Liver (tissue), 9 donors: ENCODE data around the gene BCAS2. TPM values are rescaled to one million over a fixed set of nuclear protein-coding genes. Genes with fewer than 3 reads are reported as not detected.

ENCODE experiments used
- DNase-seq: peaks from one replicate; pipeline ENCODE4 v3.0.0-alpha.2; 2017; ENCODE audit warnings: low spot score
- H3K27ac ChIP-seq, 2 donors: one replicate each; pipeline ENCODE4 v1.7.0; 2013; ENCODE audit warnings: inconsistent platforms in 2 of 2, low read length in 2 of 2, control low read depth in 1 of 2, low read depth in 1 of 2, mild to moderate bottlenecking in 1 of 2
- H3K27me3 ChIP-seq, 4 donors: one replicate each; pipeline versions ENCODE4 v1.6.1 to v1.7.0; 2013; ENCODE audit warnings: low read length in 3 of 4, inconsistent platforms in 1 of 4, mild to moderate bottlenecking in 1 of 4, moderate library complexity in 1 of 4; ENCODE audit not compliant: control insufficient read depth in 4 of 4, insufficient read depth in 4 of 4
- H3K36me3 ChIP-seq, 4 donors: one replicate each; pipeline versions ENCODE4 v1.6.1 to v1.7.0; 2013; ENCODE audit warnings: low read length in 3 of 4, mild to moderate bottlenecking in 3 of 4, low read depth in 1 of 4, moderate library complexity in 1 of 4; ENCODE audit not compliant: control insufficient read depth in 4 of 4, insufficient read depth in 3 of 4
- H3K4me1 ChIP-seq, 4 donors: one replicate each; pipeline versions ENCODE4 v1.6.1 to v1.7.0; 2013; ENCODE audit warnings: low read length in 3 of 4, mild to moderate bottlenecking in 3 of 4, moderate library complexity in 1 of 4; ENCODE audit not compliant: control insufficient read depth in 4 of 4, insufficient read depth in 4 of 4
- H3K4me3 ChIP-seq, 3 donors: one replicate each; pipeline versions ENCODE4 v1.6.1 to v1.7.0; 2013; ENCODE audit warnings: low read length in 3 of 3, control low read depth in 1 of 3, low read depth in 1 of 3, mild to moderate bottlenecking in 1 of 3
- H3K9ac ChIP-seq, 2 donors: one replicate each; pipeline ENCODE4 v1.7.0; 2013; ENCODE audit warnings: low read length in 2 of 2, mild to moderate bottlenecking in 2 of 2, moderate library complexity in 2 of 2, control low read depth in 1 of 2, low read depth in 1 of 2
- H3K9me3 ChIP-seq, 4 donors: one replicate each; pipeline versions ENCODE4 v1.6.1 to v1.7.0; 2013; ENCODE audit warnings: low read length in 3 of 4; ENCODE audit not compliant: control insufficient read depth in 4 of 4
- ATF3 ChIP-seq: IDR thresholded peaks from 2 replicates; pipeline ENCODE4 v1.6.1; 2016; ENCODE audit warnings: antibody characterized with exemption
- CTCF ChIP-seq: fragments of 150-350 bp; IDR thresholded peaks from 2 replicates; pipeline ENCODE4 v1.5.1; 2017; ENCODE audit warnings: improper control_type of control experiment, low read depth, low read length; ENCODE audit not compliant: missing input control
- EGR1 ChIP-seq, 2 donors: IDR thresholded peaks; 2 replicates each; pipeline ENCODE4 v1.6.1; 2016 to 2018; ENCODE audit warnings: antibody characterized with exemption in 2 of 2, low read depth in 2 of 2
- FOXA1 ChIP-seq: IDR thresholded peaks from 2 replicates; pipeline ENCODE4 v1.6.1; 2016; ENCODE audit warnings: antibody characterized with exemption
- FOXA2 ChIP-seq: IDR thresholded peaks from 2 replicates; pipeline ENCODE4 v1.6.1; 2016; ENCODE audit warnings: antibody characterized with exemption
- GABPA ChIP-seq, 2 donors: IDR thresholded peaks in 1 of 2; conservative IDR thresholded peaks in 1 of 2; 2 replicates each; pipeline ENCODE4 v1.6.1; 2016; ENCODE audit warnings: antibody characterized with exemption in 2 of 2, mild to moderate bottlenecking in 1 of 2, moderate library complexity in 1 of 2
- HNF4A ChIP-seq, 2 donors: conservative IDR thresholded peaks; 2 replicates each; pipeline ENCODE4 v1.6.1; 2016; ENCODE audit warnings: antibody characterized with exemption in 2 of 2, mild to moderate bottlenecking in 2 of 2
- HNF4G ChIP-seq: IDR thresholded peaks from 2 replicates; pipeline ENCODE4 v1.6.1; 2016; ENCODE audit warnings: antibody characterized with exemption
- JUND ChIP-seq, 2 donors: IDR thresholded peaks; 2 replicates each; pipeline ENCODE4 v1.6.1; 2016; ENCODE audit warnings: antibody characterized with exemption in 2 of 2
- MAX ChIP-seq: IDR thresholded peaks from 2 replicates; pipeline ENCODE4 v1.6.1; 2016; ENCODE audit warnings: antibody characterized with exemption
- NR2F2 ChIP-seq: IDR thresholded peaks from 2 replicates; pipeline ENCODE4 v1.6.1; 2016; ENCODE audit warnings: antibody characterized with exemption
- RAD21 ChIP-seq, 2 donors: IDR thresholded peaks; 2 replicates each; pipeline ENCODE4 v1.6.1; 2016; ENCODE audit warnings: antibody characterized with exemption in 2 of 2, mild to moderate bottlenecking in 2 of 2
- REST ChIP-seq: IDR thresholded peaks from 2 replicates; pipeline ENCODE4 v1.6.1; 2016; ENCODE audit warnings: antibody characterized with exemption, mild to moderate bottlenecking
- RXRA ChIP-seq, 2 donors: IDR thresholded peaks; 2 replicates each; pipeline ENCODE4 v1.6.1; 2017 to 2018; ENCODE audit warnings: antibody characterized with exemption in 2 of 2, mild to moderate bottlenecking in 1 of 2
- SP1 ChIP-seq: IDR thresholded peaks from 2 replicates; pipeline ENCODE4 v1.6.1; 2018; ENCODE audit warnings: antibody characterized with exemption, mild to moderate bottlenecking
- TAF1 ChIP-seq: conservative IDR thresholded peaks from 2 replicates; pipeline ENCODE4 v1.6.1; 2016; ENCODE audit warnings: antibody characterized with exemption, mild to moderate bottlenecking
- YY1 ChIP-seq: IDR thresholded peaks from 2 replicates; pipeline ENCODE4 v1.6.1; 2016; ENCODE audit warnings: antibody characterized with exemption, mild to moderate bottlenecking
- ZBTB33 ChIP-seq: IDR thresholded peaks from 2 replicates; pipeline ENCODE4 v1.6.1; 2016; ENCODE audit warnings: antibody characterized with exemption
- WGBS: extraction: QIAGEN DNeasy Blood & Tissue Kit; methylation state at CpG from one replicate; pipeline ENCODE4 v1.1.7; 2013; 5-methylcytosine and 5-hydroxymethylcytosine counted together
- polyA plus RNA-seq, 2 donors: library from polyadenylated mRNA; stranded (reverse) in 1 of 2; unstranded in 1 of 2; fragments of 200-250 nt in 1 of 2; fragments of >200 nt in 1 of 2; fragmentation: Nextera tagmentation in 1 of 2; extraction: Ambion mirVana in 1 of 2; gene quantifications; one replicate each; pipeline versions ENCODE4 v1.2.1 to v1.2.3, GENCODE V29; 2013 to 2015
- total RNA-seq, 2 donors: library from RNA; depleted of rRNA; stranded (reverse); fragments of >200 nt; gene quantifications; one replicate each; pipeline ENCODE4 v1.2.3, GENCODE V29; 2014
- donor health status: healthy.
- donor health status: healthy.
- donor health status: healthy.
- donor health status: healthy.
- donor health status: healthy.

Gene BCAS2
- total and polyA plus RNA-seq, 4 donors = 15.7 to 33.5 (median 18.0) TPM

- Histone ChIP-seq H3K9me3 (no peaks in the 10 kb centered on the region), H3K27me3 (no peaks in the 10 kb centered on the region), H3K4me3 (no peak overlapping the region), H3K27ac (no peak overlapping the region), H3K36me3 (no peaks in the 10 kb centered on the region), H3K9ac (no peak overlapping the region), H3K4me1 (no peaks in the 10 kb centered on the region)
- TF ChIP-seq FOXA2 = no peak
- TF ChIP-seq REST = no peak
- no peak for TF ChIP-seq NR2F2
- TF ChIP-seq YY1 = no peak
- TF ChIP-seq FOXA1 = no peak
- TF ChIP-seq SP1 = no peak
- TF ChIP-seq RAD21 (IDR thresholded peaks at IDR 0.05) = no peak
- no peak for TF ChIP-seq ZBTB33
- TF ChIP-seq JUND (IDR thresholded peaks at IDR 0.05) = no peak
- no peak for TF ChIP-seq GABPA (IDR thresholded peaks at IDR 0.05 in 1 of 2, conservative IDR thresholded peaks at IDR 0.05 in 1 of 2)
- no peak for TF ChIP-seq MAX
- no peak for TF ChIP-seq HNF4G
- no peak for TF ChIP-seq EGR1 (IDR thresholded peaks at IDR 0.05; ENCODE audit: low read depth in 2 of 2)
- no peak for TF ChIP-seq HNF4A (conservative IDR thresholded peaks at IDR 0.05)
- no peak for DNase-seq
- WGBS = 44% methylated on average over 1 of the region's 1 CpG
Measured at GRCh38 chr1:114531094-114531493, 50.3 kb downstream of the BCAS2 start.

- H3K4me1 ChIP-seq = no peaks in the 10 kb centered on the region
- H3K27ac ChIP-seq = no peak overlapping the region
- no peaks in the 10 kb centered on the region for H3K27me3 ChIP-seq
- no peaks in the 10 kb centered on the region for H3K9me3 ChIP-seq
- TF ChIP-seq HNF4G (no peak), NR2F2 (no peak), FOXA1 (no peak), YY1 (no peak), ZBTB33 (no peak), RXRA (IDR thresholded peaks at IDR 0.05) (no peak), SP1 (no peak), ATF3 (no peak), GABPA (IDR thresholded peaks at IDR 0.05 in 1 of 2, conservative IDR thresholded peaks at IDR 0.05 in 1 of 2) (no peak), TAF1 (no peak), MAX (no peak), FOXA2 (no peak), EGR1 (IDR thresholded peaks at IDR 0.05; ENCODE audit: low read depth in 2 of 2) (no peak), CTCF (no peak)
- no peak overlapping the region for H3K4me3 ChIP-seq
- WGBS = 89% methylated on average over 2 of the region's 2 CpGs
- no peaks in the 10 kb centered on the region for H3K36me3 ChIP-seq
- no peak for DNase-seq
- no peak overlapping the region for H3K9ac ChIP-seq
Measured at GRCh38 chr1:114530224-114530623, 51.2 kb downstream of the BCAS2 start.
